Cardiac muscle cell (in vitro differentiated cells and primary cell): ENCODE data around the gene ZC3H7B. TPM values are rescaled to one million over a fixed set of nuclear protein-coding genes. Genes with fewer than 3 reads are reported as not detected.

Source experiments
- DNase-seq, 2 donors: peaks; one replicate each; pipeline versions ENCODE4 v3.0.0 to v3.0.0-alpha.2; 2010 to 2017; ENCODE audit warnings: low read depth in 1 of 2, low spot score in 1 of 2
- H3K27ac ChIP-seq: fragments of 200-600 bp; sonication (generic); 2 replicates; pipeline ENCODE4 v1.5.1; 2016
- H3K27me3 ChIP-seq: fragments of 200-600 bp; sonication (generic); 2 replicates; pipeline ENCODE4 v1.6.0; 2016; ENCODE audit warnings: control low read depth
- H3K36me3 ChIP-seq: fragments of 200-600 bp; sonication (generic); 2 replicates; pipeline ENCODE4 v1.5.1; 2016; ENCODE audit warnings: control low read depth
- H3K4me1 ChIP-seq: fragments of 200-600 bp; sonication (generic); 2 replicates; pipeline ENCODE4 v1.8.1; 2017; ENCODE audit warnings: low read depth, mild to moderate bottlenecking, mixed run types
- H3K4me3 ChIP-seq: fragments of 200-600 bp; sonication (generic); 2 replicates; pipeline ENCODE4 v1.5.1; 2016; ENCODE audit warnings: mild to moderate bottlenecking
- H3K9me3 ChIP-seq: fragments of 200-600 bp; sonication (generic); 2 replicates; pipeline ENCODE4 v1.5.1; 2017; ENCODE audit warnings: low read depth, mild to moderate bottlenecking, control low read depth
- CTCF ChIP-seq: IDR thresholded peaks from 2 replicates; pipeline ENCODE4 v1.5.1; 2012; ENCODE audit warnings: low read depth, mild to moderate bottlenecking, low read length
- polyA plus RNA-seq: library from polyadenylated mRNA; unstranded; fragments of >200 nt; fragmentation: Nextera tagmentation; extraction: Ambion mirVana; gene quantifications from 2 replicates; pipeline ENCODE4 v1.2.1, GENCODE V29; 2016
- total RNA-seq: library from RNA; depleted of rRNA; stranded (reverse); fragments of >200 nt; gene quantifications from 2 replicates; pipeline ENCODE4 v1.2.3, GENCODE V29; 2016

Gene ZC3H7B
- total and polyA plus RNA-seq, 2 experiments from 2014 or later, result 7.2 to 65.9 TPM

DNA sequence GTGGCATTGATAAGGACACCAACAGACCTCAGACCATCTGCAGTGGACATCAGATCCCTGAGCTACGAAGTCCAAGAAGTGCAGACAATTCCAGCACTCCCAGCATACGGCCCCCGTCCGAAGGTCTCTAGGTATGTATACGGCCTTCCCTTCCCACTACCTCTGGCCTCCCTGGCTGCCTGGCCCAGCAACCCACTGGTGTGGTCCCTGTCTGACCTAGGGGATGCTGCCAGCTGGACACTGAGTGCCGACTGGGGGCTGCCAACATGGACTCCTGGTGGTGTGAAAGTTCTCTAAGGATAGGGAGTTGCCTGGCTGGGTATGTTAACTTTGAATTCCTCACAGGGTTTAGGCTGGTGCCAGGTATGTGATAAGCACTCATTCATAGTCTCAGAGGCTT, 62.9 kb downstream of the ZC3H7B start:
- no peaks in the 10 kb centered on the region for H3K27me3 ChIP-seq
- DNase-seq, result no peak
- TF ChIP-seq CTCF, result no peak

DNA sequence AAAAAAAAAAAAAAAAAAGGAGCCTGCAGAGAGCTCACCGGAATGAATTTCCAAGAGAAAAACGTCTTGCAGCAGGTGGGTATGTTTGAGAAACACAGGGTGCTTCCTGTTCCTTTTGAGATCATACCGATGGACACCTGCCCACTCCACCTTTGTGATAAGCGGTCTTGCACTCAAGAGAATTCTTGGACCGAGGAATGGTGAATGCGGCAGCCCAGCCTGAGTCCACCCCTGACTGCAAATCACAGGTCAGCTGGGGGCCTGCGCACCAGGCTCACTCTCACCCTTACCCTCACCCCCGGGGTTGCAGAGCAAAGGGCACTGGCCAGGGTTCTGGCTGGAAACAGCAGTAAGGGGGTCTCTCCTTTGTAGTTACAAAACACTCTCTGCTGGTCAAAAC, 63.6 kb downstream of the ZC3H7B start:
- Histone ChIP-seq H3K4me3 (no peak overlapping the region), H3K9me3 (no peaks in the 10 kb centered on the region), H3K27ac (no peak overlapping the region), H3K36me3 (no peaks in the 10 kb centered on the region), H3K27me3 (no peaks in the 10 kb centered on the region), H3K4me1 (peaks cover 15% of the 10 kb centered on the region)
- DNase-seq, result no peak
- no peak for TF ChIP-seq CTCF

More for the DNA sequence above, 62.9 kb downstream of the ZC3H7B start:
- Histone ChIP-seq H3K9me3 (no peaks in the 10 kb centered on the region), H3K4me1 (peaks cover 16% of the 10 kb centered on the region), H3K36me3 (no peaks in the 10 kb centered on the region), H3K4me3 (no peak overlapping the region), H3K27ac (no peak overlapping the region)

- Histone ChIP-seq H3K36me3 (no peaks in the 10 kb centered on the region), H3K27ac (no peak overlapping the region), H3K27me3 (no peaks in the 10 kb centered on the region), H3K4me1 (peaks cover 10% of the 10 kb centered on the region), H3K4me3 (no peak overlapping the region), H3K9me3 (no peaks in the 10 kb centered on the region)
- no peak for TF ChIP-seq CTCF
- no peak for DNase-seq
Measured at GRCh38 chr22:41365425-41365824, 64.1 kb downstream of the ZC3H7B start.

DNA sequence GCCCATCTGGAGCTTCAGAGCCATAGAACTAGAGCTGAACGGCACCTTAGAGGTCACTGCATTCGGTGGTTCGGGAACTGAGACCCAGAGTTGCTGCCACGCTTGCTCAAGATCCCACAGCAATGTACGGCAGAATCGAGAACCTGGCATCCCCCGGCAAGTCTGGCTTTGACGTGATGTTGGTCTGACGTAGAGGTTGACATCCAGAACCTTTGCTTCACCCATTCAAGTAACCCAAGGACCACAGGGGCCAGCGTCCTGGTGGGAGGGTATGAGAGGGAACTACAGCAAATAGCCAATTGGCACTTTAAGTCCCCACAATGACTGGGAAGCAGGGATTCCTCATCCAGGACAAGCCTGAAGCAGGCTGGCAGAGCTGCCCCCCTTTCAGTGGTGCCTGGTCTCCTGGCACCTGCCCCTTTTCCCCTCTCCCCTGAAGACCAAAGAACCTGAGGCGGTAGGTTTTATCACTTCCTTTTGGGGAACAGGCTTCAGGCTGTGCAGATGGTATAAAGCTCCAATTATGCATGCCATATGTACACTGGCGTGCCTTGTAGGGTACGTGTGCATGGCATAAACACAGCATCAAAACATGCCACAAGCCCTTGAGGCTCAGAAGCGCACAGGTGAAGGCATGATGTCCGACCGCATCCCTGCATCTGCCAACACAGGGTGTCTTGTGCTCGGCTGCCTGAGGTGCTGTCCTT, 65.2 kb downstream of the ZC3H7B start:
- H3K4me3 ChIP-seq, result no peak overlapping the region
- no peak for TF ChIP-seq CTCF
- peaks cover 9% of the 10 kb centered on the region for H3K4me1 ChIP-seq
- DNase-seq, result no peak
- no peaks in the 10 kb centered on the region for H3K36me3 ChIP-seq
- no peak overlapping the region for H3K27ac ChIP-seq
- H3K27me3 ChIP-seq, result no peaks in the 10 kb centered on the region
- no peaks in the 10 kb centered on the region for H3K9me3 ChIP-seq

- peak; percentile 60 for TF ChIP-seq CTCF
- Histone ChIP-seq H3K9me3 (no peaks in the 10 kb centered on the region), H3K4me3 (no peak overlapping the region), H3K36me3 (no peaks in the 10 kb centered on the region), H3K27ac (no peak overlapping the region), H3K27me3 (no peaks in the 10 kb centered on the region), H3K4me1 (peaks cover 9% of the 10 kb centered on the region)
- DNase-seq, result peak; percentile 70 to 99
Measured at GRCh38 chr22:41367039-41367679, 65.8 kb downstream of the ZC3H7B start.
